Measurements from ENCODE around the gene COX6B2.

COX6B2 gene

DNA sequence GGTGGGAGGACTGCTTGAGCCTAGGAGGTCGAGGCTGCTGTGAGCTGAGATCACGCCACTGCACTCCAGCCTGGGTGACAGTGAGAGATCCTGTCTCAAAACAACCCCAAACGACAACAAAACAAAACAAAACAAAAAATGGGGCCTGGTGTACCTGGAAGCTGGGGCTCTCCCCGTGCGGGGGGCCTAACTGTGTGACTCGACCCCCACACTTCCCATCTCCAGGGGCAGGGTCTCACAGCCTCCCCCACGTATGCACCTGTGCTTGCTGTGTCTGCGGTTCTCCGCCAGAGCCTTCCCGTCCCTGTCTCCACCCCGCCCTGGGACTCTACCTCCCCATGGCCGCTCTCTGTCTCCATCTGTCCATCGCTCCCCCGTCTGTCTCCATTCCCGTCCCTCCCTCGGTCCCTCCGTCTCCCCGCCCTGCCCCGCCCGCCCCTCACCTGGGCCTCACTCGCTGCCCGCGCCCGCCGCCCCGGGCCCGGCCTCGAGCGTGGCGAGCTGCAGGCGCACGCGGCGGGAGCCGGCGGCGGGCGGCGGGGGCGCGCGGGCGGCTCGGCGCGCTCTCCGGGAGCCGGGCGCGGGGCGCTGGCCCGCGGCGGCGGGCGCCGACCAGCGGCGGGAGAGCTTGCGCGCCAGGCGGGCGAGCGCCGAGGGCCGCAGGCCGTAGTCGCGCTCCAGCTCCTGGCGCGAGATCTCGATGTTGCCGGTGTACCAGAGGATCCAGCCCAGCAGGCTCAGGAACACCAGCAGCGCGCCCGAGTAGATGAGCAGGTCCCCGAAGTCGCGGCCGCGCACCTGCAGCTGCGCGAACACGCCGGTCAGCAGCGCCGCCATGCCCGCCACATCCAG, 29.0 kb upstream of the COX6B2 start:
- in situ Hi-C loops (cut with HindIII; ENCODE audit: low sequenced_read_pairs): no loop called here

GRCh38 chr19:55382522-55383054, 28.1 kb upstream of the COX6B2 start:
- in situ Hi-C loops (cut with HindIII; ENCODE audit: low sequenced_read_pairs): no loop called here

- in situ Hi-C loops (cut with HindIII; ENCODE audit: low sequenced_read_pairs): no loop called here
Observed at GRCh38 chr19:55382013-55382412, 27.5 kb upstream of the COX6B2 start.

GRCh38 chr19:55379174-55379573, 24.7 kb upstream of the COX6B2 start:
- in situ Hi-C loops (cut with HindIII; ENCODE audit: low sequenced_read_pairs): no loop called here

- in situ Hi-C loops (cut with HindIII; ENCODE audit: low sequenced_read_pairs): no loop called here
Observed at GRCh38 chr19:55377356-55378131, 23.0 kb upstream of the COX6B2 start.

GRCh38 chr19:55376241-55376933, 21.9 kb upstream of the COX6B2 start, which contains the start of gene TMEM190:
TMEM190 (plus strand) TSS chr19:55376826; CDS start chr19:55376854, 28 bp downstream.
- in situ Hi-C loops (cut with HindIII; ENCODE audit: low sequenced_read_pairs): no loop called here

- in situ Hi-C loops (cut with HindIII; ENCODE audit: low sequenced_read_pairs): no loop called here
Observed at GRCh38 chr19:55373993-55374757, 19.7 kb upstream of the COX6B2 start.

DNA sequence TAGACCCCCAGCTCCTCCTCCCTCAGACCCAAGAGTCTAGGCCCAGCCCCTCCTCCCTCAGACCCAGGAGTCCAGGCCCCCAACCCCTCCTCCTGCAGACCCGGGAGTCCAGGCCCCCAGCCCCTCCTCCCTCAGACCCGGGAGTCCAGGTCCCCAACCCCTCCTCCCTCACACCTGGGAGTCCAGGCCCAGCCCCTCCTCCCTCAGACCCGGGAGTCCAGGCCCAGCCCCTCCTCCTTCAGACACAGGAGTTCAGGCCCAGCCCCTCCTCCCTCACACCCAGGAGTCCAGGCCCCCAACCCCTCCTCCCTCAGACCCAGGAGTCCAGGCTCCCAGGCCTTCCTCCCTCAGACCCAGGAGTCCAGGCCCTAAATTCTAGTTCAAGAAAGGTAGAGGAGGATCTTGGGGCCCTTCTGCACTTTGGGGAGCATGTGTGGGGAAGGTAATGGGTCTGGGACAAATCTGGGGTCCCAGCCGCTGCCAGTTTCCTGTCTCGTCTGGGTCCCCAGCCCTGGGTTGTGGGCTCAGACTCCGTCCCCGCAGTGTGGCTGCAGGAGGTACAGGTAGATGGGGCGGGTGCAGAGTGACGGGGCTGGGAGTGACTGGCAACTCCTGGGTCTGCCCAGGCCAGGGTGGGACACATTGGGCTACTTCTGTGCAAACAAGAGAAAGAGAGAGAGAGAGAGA, 18.9 kb upstream of the COX6B2 start:
- in situ Hi-C loops (cut with HindIII; ENCODE audit: low sequenced_read_pairs): no loop called here

DNA sequence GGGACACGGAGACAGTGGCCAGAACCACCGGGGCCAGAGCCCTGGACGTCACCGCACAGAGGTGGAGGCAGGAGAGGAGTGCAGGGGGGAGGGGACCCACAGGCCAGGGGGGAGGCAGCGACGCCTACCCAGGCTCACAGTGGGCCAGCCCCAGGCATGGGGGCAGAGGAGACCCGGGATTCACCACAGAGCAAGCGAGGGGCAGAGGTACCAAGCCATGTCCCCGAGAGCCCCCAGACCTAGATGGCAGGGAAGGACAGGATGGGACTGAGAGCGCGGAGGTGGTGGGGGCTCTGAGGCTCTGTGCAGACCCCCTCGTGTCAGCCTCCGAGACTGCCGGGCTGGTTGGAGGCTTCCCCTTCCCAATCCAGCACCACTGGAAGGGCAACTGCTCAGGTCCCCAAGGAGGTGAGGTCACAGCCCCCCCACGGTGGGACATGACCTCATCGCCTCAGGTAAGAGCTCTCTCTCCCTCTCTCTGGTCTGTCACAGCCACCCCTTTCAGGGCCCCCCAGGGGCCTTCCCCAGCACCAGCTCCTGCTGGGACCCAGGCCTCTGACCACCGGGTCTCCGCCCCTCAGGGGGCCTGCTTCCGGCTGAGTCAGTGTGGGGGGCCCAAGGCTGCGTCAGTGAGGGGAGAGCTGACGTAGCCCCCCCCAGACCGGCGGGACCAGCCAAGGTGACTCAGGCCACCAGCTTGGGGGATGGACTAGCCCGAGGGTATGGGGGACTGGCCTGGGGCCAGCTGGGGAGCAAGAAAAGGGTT, 18.0 kb upstream of the COX6B2 start:
- in situ Hi-C loops (cut with HindIII; ENCODE audit: low sequenced_read_pairs): no loop called here

GRCh38 chr19:55370305-55370988, 15.9 kb upstream of the COX6B2 start, which contains the start of gene IL11:
IL11 (minus strand) TSS chr19:55370463; CDS start chr19:55370310, 153 bp downstream.
- in situ Hi-C loops (cut with HindIII; ENCODE audit: low sequenced_read_pairs): no loop called here

DNA sequence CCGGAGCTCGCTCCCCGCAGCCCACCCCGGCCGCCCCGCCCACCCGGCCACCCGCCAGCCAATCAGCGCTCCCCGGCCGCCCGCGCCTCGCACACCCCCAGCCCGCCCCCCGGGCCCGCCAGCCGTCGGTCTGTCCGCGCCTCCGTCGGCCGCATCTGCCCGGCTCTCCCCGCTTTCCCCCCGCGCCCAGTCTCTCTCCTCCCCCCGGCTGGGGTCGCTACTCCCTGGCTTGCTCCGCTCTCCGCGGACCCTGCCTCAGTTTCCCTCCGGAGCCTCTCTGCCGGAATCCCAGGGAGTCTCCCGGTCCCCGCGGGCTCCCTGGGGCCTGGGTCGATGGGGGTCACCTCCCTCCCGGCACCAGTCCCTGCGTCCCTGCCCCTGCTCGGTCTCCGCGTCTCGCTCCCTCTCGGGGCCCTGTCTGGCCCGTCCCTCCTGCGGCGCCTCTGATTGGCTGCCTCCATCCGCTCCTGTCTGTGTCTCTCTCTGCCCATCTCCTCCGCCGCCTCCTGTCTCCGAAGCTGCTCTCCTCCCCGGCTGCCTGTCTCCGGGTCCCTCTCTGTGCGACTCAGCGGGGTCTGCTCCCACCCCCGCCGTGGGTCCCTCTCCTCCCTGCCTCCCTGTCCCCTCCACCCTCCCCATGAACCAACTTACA, 15.3 kb upstream of the COX6B2 start:
- in situ Hi-C loops (cut with HindIII; ENCODE audit: low sequenced_read_pairs): no loop called here

- in situ Hi-C loops (cut with HindIII; ENCODE audit: low sequenced_read_pairs): no loop called here
Observed at GRCh38 chr19:55368701-55369563, 14.4 kb upstream of the COX6B2 start.

DNA sequence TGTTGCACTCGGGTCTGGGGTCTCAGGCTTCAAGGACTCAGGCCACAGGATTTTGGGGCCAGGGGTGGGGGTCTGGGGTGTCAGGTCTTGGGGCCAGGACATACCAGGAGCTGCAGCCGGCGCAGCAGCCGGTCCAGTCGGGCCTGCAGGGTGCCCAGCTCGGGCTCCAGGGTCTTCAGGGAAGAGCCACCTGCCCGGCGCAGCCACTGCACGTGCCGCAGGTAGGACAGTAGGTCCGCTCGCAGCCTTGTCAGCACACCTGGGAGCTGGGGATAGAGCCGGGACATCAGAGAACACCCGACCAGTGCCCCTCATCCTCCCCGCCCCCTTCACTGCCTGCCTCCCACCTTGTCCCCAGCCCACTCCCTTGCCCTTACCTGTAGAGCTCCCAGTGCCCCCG, 13.6 kb upstream of the COX6B2 start:
- in situ Hi-C loops (cut with HindIII; ENCODE audit: low sequenced_read_pairs): no loop called here

DNA sequence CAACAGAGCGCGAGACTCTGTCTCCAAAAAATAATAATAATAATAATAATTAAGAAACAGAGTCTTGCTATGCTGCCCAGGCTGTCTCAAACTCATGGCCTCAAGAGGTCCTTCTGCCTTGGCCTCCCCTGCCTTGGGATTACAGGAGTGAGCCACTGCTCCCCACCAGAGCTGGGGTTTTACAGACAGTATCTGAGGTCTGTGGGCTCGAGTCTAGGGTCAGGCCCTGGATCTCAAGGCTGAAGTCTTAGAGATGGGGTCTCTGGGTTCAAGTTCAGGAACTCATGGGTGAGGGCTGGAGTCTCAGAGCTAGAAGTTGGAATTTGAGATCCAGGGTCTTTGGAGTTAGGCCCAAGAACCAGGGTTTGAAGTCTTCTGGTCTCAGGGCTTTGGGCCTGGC, 12.3 kb upstream of the COX6B2 start:
- in situ Hi-C loops (cut with HindIII; ENCODE audit: low sequenced_read_pairs): no loop called here

- in situ Hi-C loops (cut with HindIII; ENCODE audit: low sequenced_read_pairs): no loop called here
Observed at GRCh38 chr19:55365964-55366363, 11.4 kb upstream of the COX6B2 start.

GRCh38 chr19:55365245-55365644, 10.7 kb upstream of the COX6B2 start:
- in situ Hi-C loops (cut with HindIII; ENCODE audit: low sequenced_read_pairs): no loop called here
